Measurements from ENCODE around the gene PEX16.

DNA sequence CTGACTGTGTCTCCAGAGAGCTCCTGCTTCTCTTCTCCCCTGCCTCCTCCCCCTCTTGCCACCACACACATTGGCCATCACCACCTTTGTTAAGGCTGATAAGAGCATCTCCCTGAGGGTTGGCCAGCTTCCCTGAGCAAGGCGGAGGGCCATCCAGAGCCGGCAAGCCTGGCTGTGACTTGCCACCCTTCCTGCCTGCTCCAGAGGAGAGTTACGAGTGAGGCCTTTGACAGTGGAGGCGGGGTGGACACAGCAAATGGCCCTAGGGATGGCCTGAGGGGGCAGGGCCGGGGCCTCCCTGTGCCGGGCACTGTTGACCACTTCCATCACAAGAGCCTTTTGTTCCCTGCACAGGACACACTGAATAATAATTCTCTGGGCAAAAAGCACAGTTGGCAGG is 16.1 kb downstream of the PEX16 start:
- TF ChIP-seq NFIC (IDR thresholded peaks at IDR 0.05) (no peak), EP300 (IDR thresholded peaks at IDR 0.05; ENCODE audit: borderline replicate concordance) (no peak), ZBTB7A (IDR thresholded peaks at IDR 0.05; ENCODE audit: low read depth) (no peak), CEBPB (IDR thresholded peaks at IDR 0.05) (no peak), YY1 (IDR thresholded peaks at IDR 0.05; ENCODE audit: low read depth) (no peak), RAD21 (IDR thresholded peaks at IDR 0.05; ENCODE audit: low read depth) (no peak), TAF1 (IDR thresholded peaks at IDR 0.05; ENCODE audit: low read depth) (no peak)
- TF ChIP-seq, protein P1, sequence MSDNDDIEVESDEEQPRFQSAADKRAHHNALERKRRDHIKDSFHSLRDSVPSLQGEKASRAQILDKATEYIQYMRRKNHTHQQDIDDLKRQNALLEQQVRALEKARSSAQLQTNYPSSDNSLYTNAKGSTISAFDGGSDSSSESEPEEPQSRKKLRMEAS (IDR thresholded peaks at IDR 0.05), result no peak
- TF ChIP-seq, protein P2, sequence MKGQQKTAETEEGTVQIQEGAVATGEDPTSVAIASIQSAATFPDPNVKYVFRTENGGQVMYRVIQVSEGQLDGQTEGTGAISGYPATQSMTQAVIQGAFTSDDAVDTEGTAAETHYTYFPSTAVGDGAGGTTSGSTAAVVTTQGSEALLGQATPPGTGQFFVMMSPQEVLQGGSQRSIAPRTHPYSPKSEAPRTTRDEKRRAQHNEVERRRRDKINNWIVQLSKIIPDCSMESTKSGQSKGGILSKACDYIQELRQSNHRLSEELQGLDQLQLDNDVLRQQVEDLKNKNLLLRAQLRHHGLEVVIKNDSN (IDR thresholded peaks at IDR 0.05), result no peak
